Astrocyte (in vitro differentiated cells and primary cell): Measurements from ENCODE around the gene AOC3. TPM values are rescaled to one million over a fixed set of nuclear protein-coding genes. Genes with fewer than 3 reads are reported as not detected.
"Not testable (repeated sequence)": the region's sequence is repeated elsewhere in the genome, so short reads cannot be mapped to it uniquely, and the experiment has no call there.

ENCODE experiments used
- DNase-seq: peaks from one replicate; pipeline ENCODE4 v3.0.0-alpha.2; 2010; ENCODE audit warnings: low read depth
- FAIRE-seq: peaks from 2 replicates; lab custom pipeline; 2011; peaks lifted over from hg19 to GRCh38; lab: Jason Lieb, UNC
- H2AFZ ChIP-seq: 2 replicates; pipeline ENCODE4 v1.6.0; 2012; ENCODE audit warnings: low read depth, low read length, inconsistent platforms
- H3K27ac ChIP-seq: 2 replicates; pipeline ENCODE4 v1.5.1; 2011; ENCODE audit warnings: low read depth, low read length, inconsistent platforms
- H3K27me3 ChIP-seq: 2 replicates; pipeline ENCODE4 v1.6.0; 2011; ENCODE audit warnings: low read length, inconsistent platforms; ENCODE audit not compliant: insufficient read depth
- H3K36me3 ChIP-seq: 2 replicates; pipeline ENCODE4 v1.5.1; 2011; ENCODE audit warnings: low read length, inconsistent platforms; ENCODE audit not compliant: insufficient read depth
- H3K4me1 ChIP-seq: 2 replicates; pipeline ENCODE4 v1.5.1; 2011; ENCODE audit warnings: low read length, inconsistent platforms; ENCODE audit not compliant: insufficient read depth
- H3K4me2 ChIP-seq: 2 replicates; pipeline ENCODE4 v1.6.0; 2012; ENCODE audit warnings: low read length, inconsistent platforms
- H3K4me3 ChIP-seq: 2 replicates; pipeline ENCODE4 v1.5.1; 2011; ENCODE audit warnings: low read depth, mild to moderate bottlenecking, low read length, inconsistent platforms; ENCODE audit not compliant: insufficient read depth
- H3K79me2 ChIP-seq: 2 replicates; pipeline ENCODE4 v1.6.0; 2012; ENCODE audit warnings: mild to moderate bottlenecking, low read length, inconsistent platforms; ENCODE audit not compliant: insufficient read depth
- H3K9ac ChIP-seq: 2 replicates; pipeline ENCODE4 v1.6.0; 2012; ENCODE audit warnings: mild to moderate bottlenecking, low read length, inconsistent platforms
- H3K9me3 ChIP-seq: 2 replicates; pipeline ENCODE4 v1.5.1; 2012; ENCODE audit warnings: low read depth, mild to moderate bottlenecking, low read length, inconsistent platforms; ENCODE audit not compliant: insufficient read depth
- H4K20me1 ChIP-seq: 2 replicates; pipeline ENCODE4 v1.6.0; 2012; ENCODE audit warnings: low read length, inconsistent platforms; ENCODE audit not compliant: insufficient read depth
- H3K27ac Mint-ChIP-seq: one replicate; pipeline ENCODE4 v1.8.0; 2021; ENCODE audit warnings: mild to moderate bottlenecking, mixed read lengths; ENCODE audit not compliant: unreplicated experiment
- H3K27me3 Mint-ChIP-seq: one replicate; pipeline ENCODE4 v1.8.0; 2021; ENCODE audit warnings: low read depth, mixed read lengths; ENCODE audit not compliant: unreplicated experiment
- H3K36me3 Mint-ChIP-seq: one replicate; pipeline ENCODE4 v1.8.0; 2021; ENCODE audit warnings: low read depth, mixed read lengths; ENCODE audit not compliant: unreplicated experiment
- H3K4me1 Mint-ChIP-seq: one replicate; pipeline ENCODE4 v1.8.0; 2021; ENCODE audit warnings: low read depth, mixed read lengths; ENCODE audit not compliant: unreplicated experiment
- H3K4me3 Mint-ChIP-seq: one replicate; pipeline ENCODE4 v1.8.0; 2021; ENCODE audit warnings: mild to moderate bottlenecking, moderate library complexity, mixed read lengths; ENCODE audit not compliant: unreplicated experiment
- H3K9me3 Mint-ChIP-seq: one replicate; pipeline ENCODE4 v1.8.0; 2021; ENCODE audit warnings: mild to moderate bottlenecking, mixed read lengths; ENCODE audit not compliant: unreplicated experiment
- CTCF ChIP-seq: IDR thresholded peaks from 2 replicates; pipeline ENCODE4 v1.5.1; 2011; ENCODE audit warnings: low read depth, mild to moderate bottlenecking, inconsistent platforms, low read length, moderate library complexity; ENCODE audit not compliant: insufficient read depth
- EZH2 ChIP-seq: IDR thresholded peaks from 2 replicates; pipeline ENCODE4 v1.6.1; 2012; ENCODE audit warnings: mild to moderate bottlenecking, low read length, inconsistent platforms; ENCODE audit not compliant: insufficient read depth
- total RNA-seq: library from RNA; stranded (reverse); gene quantifications from 2 replicates; pipeline ENCODE4 v1.2.1, GENCODE V29; 2021

AOC3 gene
- total RNA-seq, 1 donor from 2014 or later = 1.1 TPM

- TF ChIP-seq EZH2 (no peak), CTCF (no peak)
Observed at GRCh38 chr17:42880776-42881310, 29.8 kb downstream of the AOC3 start.

GRCh38 chr17:42881706-42882105 lies 30.7 kb downstream of the AOC3 start:
- not testable (repeated sequence) for H3K9ac ChIP-seq, FAIRE-seq, H3K36me3 ChIP-seq, H4K20me1 ChIP-seq, H3K79me2 ChIP-seq, H3K4me1 ChIP-seq, H3K4me3 ChIP-seq, H2AFZ ChIP-seq, H3K9me3 Mint-ChIP-seq, H3K4me3 Mint-ChIP-seq, H3K27ac ChIP-seq, DNase-seq, H3K27ac Mint-ChIP-seq, H3K4me2 ChIP-seq, H3K9me3 ChIP-seq, H3K36me3 Mint-ChIP-seq
- H3K27me3 Mint-ChIP-seq = peaks cover 22% of the 10 kb centered on the region
- peaks cover 11% of the 10 kb centered on the region for H3K4me1 Mint-ChIP-seq
- peaks cover 22% of the 10 kb centered on the region for H3K27me3 ChIP-seq

More at GRCh38 chr17:42880776-42881310, 29.8 kb downstream of the AOC3 start:
- FAIRE-seq (no peak), DNase-seq (no peak)
- Histone ChIP-seq H3K36me3 (no peaks in the 10 kb centered on the region), H3K9ac (no peak overlapping the region), H3K4me1 (no peaks in the 10 kb centered on the region), H4K20me1 (no peaks in the 10 kb centered on the region), H3K79me2 (no peaks in the 10 kb centered on the region), H3K9me3 (no peaks in the 10 kb centered on the region), H3K4me3 (no peak overlapping the region), H3K27ac (no peak overlapping the region), H3K27me3 (peaks cover 24% of the 10 kb centered on the region), H2AFZ (no peak overlapping the region), H3K4me2 (no peak overlapping the region)
- no peak overlapping the region for H3K4me3 Mint-ChIP-seq
- peaks cover 2% of the 10 kb centered on the region for H3K36me3 Mint-ChIP-seq
- no peaks in the 10 kb centered on the region for H3K9me3 Mint-ChIP-seq
- no peak overlapping the region for H3K27ac Mint-ChIP-seq
- peaks cover 11% of the 10 kb centered on the region for H3K4me1 Mint-ChIP-seq
- H3K27me3 Mint-ChIP-seq = peaks cover 19% of the 10 kb centered on the region

- Mint-ChIP-seq H3K36me3 (peaks cover 2% of the 10 kb centered on the region), H3K27ac (no peak overlapping the region), H3K4me3 (no peak overlapping the region), H3K27me3 (peaks cover 21% of the 10 kb centered on the region), H3K9me3 (no peaks in the 10 kb centered on the region), H3K4me1 (peaks cover 11% of the 10 kb centered on the region)
- Histone ChIP-seq H3K4me3 (no peak overlapping the region), H3K9ac (no peak overlapping the region), H3K9me3 (no peaks in the 10 kb centered on the region), H2AFZ (no peak overlapping the region), H3K4me1 (no peaks in the 10 kb centered on the region), H4K20me1 (no peaks in the 10 kb centered on the region), H3K27me3 (peaks cover 20% of the 10 kb centered on the region), H3K79me2 (no peaks in the 10 kb centered on the region), H3K27ac (no peak overlapping the region), H3K4me2 (no peak overlapping the region), H3K36me3 (no peaks in the 10 kb centered on the region)
- DNase-seq (no peak), FAIRE-seq (no peak)
- TF ChIP-seq CTCF (no peak), EZH2 (no peak)
Observed at GRCh38 chr17:42882166-42882565, 31.2 kb downstream of the AOC3 start.
